GM12801 (cell line): ENCODE results near the gene MSH6.

ENCODE experiments used
- CTCF ChIP-seq: IDR thresholded peaks from one replicate; pipeline ENCODE4 v1.5.1; 2011; ENCODE audit warnings: control low read depth; ENCODE audit not compliant: insufficient read length; ENCODE audit errors: extremely low read depth

Gene MSH6

DNA sequence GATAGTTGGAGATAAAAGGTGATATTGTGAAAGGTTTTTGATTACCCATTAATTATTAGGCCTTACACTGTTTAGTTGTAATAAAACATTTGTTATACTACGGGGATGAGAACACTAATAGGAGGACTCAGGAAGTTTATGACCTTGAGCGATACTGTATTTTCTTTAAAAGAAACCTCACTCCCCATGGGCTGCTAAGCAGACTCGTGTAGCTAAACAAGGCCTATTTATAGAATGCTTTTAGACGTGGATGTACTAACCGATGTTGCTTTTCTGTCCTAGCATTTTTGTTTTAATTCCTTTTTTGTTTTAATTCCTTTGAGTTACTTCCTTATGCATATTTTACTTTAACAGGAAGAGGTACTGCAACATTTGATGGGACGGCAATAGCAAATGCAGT is 22.9 kb downstream of the MSH6 start:
- no peak for TF ChIP-seq CTCF

GRCh38 chr2:47808614-47809013 is 25.7 kb downstream of the MSH6 start:
- TF ChIP-seq CTCF: no peak

DNA sequence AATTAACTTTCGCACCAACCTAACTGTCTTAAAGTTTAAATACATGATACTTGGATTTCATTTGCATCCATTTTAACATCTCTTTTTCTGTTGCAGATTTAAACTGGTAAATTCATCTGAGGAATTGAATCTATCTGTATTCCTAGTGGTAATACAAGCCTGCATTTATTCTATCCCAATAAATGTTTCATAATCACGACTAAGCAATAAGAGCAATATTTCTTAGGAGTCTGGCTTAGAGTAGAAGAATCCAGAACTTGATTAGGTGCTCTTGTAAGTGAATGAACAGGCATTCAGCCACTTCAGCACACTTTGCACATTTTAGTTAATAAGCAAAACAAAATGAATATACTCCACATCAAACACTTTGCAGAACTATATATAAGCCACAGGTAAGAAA is 27.0 kb downstream of the MSH6 start:
- TF ChIP-seq CTCF: no peak

- no peak for TF ChIP-seq CTCF
Observed at GRCh38 chr2:47810850-47811249, 27.9 kb downstream of the MSH6 start.

DNA sequence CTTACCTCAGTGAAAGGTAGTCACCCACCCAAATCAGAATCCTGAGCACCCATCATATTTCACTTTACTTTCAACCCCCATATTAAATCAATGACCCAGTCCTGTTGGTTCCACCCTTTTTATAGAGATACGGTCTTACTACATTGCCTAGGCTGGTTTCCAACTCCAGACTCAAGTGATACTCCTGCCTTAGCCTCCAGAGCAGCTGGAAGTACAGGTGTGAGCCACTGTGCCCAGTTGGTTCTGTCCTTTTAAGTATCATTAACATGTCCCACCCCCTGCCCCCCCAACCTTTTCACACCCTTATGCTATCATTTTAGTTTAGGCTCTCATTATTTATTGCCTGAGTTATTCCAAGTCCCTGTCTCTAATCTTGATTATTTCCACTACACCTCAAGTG is 28.7 kb downstream of the MSH6 start:
- no peak for TF ChIP-seq CTCF

DNA sequence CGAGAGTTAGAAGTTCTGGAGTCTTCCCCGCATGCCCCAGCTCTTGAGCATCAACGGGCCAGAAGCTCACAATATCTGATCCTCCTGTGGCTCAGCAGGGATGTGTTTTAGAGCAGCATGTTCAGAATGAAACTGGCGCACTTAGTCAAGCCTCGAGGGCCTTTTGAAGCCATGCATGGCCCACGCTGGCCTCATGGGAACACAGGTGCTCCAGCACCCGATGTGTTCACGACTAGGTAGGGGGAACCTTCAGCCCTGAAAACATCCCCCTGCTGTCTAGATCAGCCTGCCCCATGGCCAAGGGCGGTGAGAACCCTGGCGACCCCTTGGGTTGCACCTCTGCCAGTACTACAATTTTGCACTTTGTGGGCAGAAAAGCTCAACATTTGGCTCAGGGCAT is 32.8 kb downstream of the MSH6 start:
- no peak for TF ChIP-seq CTCF

- no peak for TF ChIP-seq CTCF
Observed at GRCh38 chr2:47818777-47819176, 35.8 kb downstream of the MSH6 start.

DNA sequence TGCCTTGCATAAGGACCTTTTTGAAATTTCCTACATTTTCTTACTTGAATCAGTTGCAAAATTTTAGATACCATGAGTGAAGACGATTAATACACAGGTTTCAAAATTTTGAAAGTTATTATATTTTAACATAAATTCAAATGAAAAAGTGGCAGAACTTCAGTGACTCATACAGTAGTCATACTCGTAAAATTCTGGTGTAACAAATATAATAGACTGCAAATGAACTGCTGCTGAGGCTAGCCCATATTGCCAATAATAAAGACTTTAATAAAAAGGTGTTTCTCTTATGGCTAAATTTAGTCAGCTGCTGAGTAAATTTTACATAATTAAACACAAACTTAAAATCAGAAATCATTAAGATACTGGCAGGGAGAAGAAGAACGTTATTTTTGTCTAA is 36.9 kb downstream of the MSH6 start:
- no peak for TF ChIP-seq CTCF
